ENCODE results near the gene CNBP. TPM values are rescaled to one million over a fixed set of nuclear protein-coding genes. Genes with fewer than 3 reads are reported as not detected.

The CNBP gene
- total and polyA plus RNA-seq, 10 of the 15 experiments (the other 5 are each of a cell fraction or from before 2014, with no cell fraction given): 300 to 719 (median 439) TPM

DNA sequence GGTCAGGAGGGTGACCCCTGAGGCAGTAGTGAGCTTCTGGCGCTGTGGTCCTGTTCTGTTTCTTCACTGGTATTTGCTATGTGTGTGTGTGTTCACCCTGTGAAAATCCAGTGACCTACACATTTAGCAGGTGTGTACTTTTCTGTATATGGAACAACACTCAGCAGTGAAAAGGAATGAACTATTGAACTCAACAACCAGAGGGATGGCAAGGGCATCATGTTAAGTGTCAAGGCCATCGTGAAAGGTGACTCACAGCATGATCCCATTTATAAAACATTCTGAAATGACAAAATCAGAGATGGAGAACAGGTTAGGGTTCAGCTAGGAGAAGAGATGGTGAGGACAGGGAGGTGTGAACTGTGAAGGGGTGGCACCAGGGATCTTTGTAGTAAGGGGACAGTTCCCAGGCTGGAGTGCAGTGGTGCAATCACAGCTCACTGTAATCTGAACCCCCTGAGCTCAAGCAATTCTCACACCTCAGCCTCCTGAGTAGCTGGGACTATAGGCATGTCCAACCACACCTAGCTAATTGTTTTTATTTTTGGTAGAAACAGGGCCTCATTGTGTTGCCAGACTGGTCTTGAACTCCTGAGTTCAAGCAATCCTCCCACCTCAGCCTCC lies 52.1 kb downstream of the CNBP start:
- FAIRE-seq (no peak), DNase-seq (ENCODE audit: low read depth, low spot score) (no peak), ATAC-seq (no peak)
- peaks cover 17 to 23% of the 10 kb centered on the region in 2 experiments; a peak in 3 of 4 replicates for H3K36me3 ChIP-seq (ENCODE audit: control insufficient read depth in 2 of 2, insufficient read depth in 2 of 2, low read length in 1 of 2)
- no peak overlapping the region for H2AFZ ChIP-seq (ENCODE audit: control insufficient read depth, low read depth, low read length)
- ChIA-PET SMC1A (ENCODE audit: uncharacterized antibody, unreplicated experiment) (interaction anchor here (0.9 to 2.1 kb wide), 2 partner anchors 10 to 14 kb away, joined by 3 to 5 read pairs; partner anchors contain the start of gene RAB43), RAD21 (ENCODE audit: unreplicated experiment) (interaction anchor here (1.6 kb wide), 1 partner anchor 78 kb away, joined by 4 read pairs; no protein-coding TSS in a partner anchor), CTCF (interaction anchor here (0.6 kb wide), 1 partner anchor 78 kb away, joined by 3 read pairs; no protein-coding TSS in a partner anchor), POLR2A (interaction anchor here (0.5 kb wide), 1 partner anchor 213 kb away, joined by 6 read pairs; no protein-coding TSS in a partner anchor)
- no peaks in the 10 kb centered on the region for H3K27me3 ChIP-seq (replicated peaks in 1 of 2; ENCODE audit: control insufficient read depth in 2 of 2, insufficient read depth in 2 of 2, low read length in 1 of 2)
- H3K4me1 ChIP-seq (ENCODE audit: control insufficient read depth, insufficient read depth, low read length): no peaks in the 10 kb centered on the region
- H4K20me1 ChIP-seq (ENCODE audit: control insufficient read depth, insufficient read depth): no peaks in the 10 kb centered on the region
- H3K27ac ChIP-seq (ENCODE audit: control insufficient read depth, insufficient read depth): no peak overlapping the region
- intact Hi-C loops (cut with micrococcal nuclease; ENCODE audit: unreplicated experiment) (no loop called here), in situ Hi-C loops (cut with MboI) (no loop called here)
- no peaks in the 10 kb centered on the region for H3K9me3 ChIP-seq (replicated peaks; ENCODE audit: control insufficient read depth, insufficient read depth, low read length)
- no peak overlapping the region for H3K4me3 ChIP-seq
- no TSS peak for BruUV-seq (replicated peaks)
- no peaks in the 10 kb centered on the region for H3K79me2 ChIP-seq (ENCODE audit: control insufficient read depth, insufficient read depth, low read length)
- WGBS (ENCODE audit: insufficient coverage, insufficient replicate concordance, low lambda C conversion rate, missing lambda C conversion rate): 95% methylated on average over 2 of the region's 2 CpGs
- H3K9ac ChIP-seq (ENCODE audit: control insufficient read depth, insufficient read depth, low read length): no peak overlapping the region
- H3K4me2 ChIP-seq (ENCODE audit: control insufficient read depth, insufficient read depth): no peak overlapping the region
- TF ChIP-seq HCFC1 (IDR thresholded peaks at IDR 0.05; ENCODE audit: low read length) (no peak), NFYB (IDR thresholded peaks at IDR 0.05; ENCODE audit: insufficient read depth, low read depth, low read length) (no peak), RFX5 (IDR thresholded peaks at IDR 0.05; ENCODE audit: low read depth, low read length) (no peak), SKIL (IDR thresholded peaks at IDR 0.05; ENCODE audit: low read depth, poor library complexity, severe bottlenecking) (no peak), POLR2A (IDR thresholded peaks at IDR 0.05; ENCODE audit: low read depth, low read length) (no peak), RUNX3 (IDR thresholded peaks at IDR 0.05; ENCODE audit: low read length) (no peak), MYC (IDR thresholded peaks at IDR 0.05; ENCODE audit: insufficient read depth, insufficient read length, insufficient replicate concordance, low read length, severe bottlenecking) (no peak), ELK1 (IDR thresholded peaks at IDR 0.05; ENCODE audit: low read depth, low read length) (no peak), ZBTB33 (IDR thresholded peaks at IDR 0.05) (no peak), BMI1 (IDR thresholded peaks at IDR 0.05; ENCODE audit: borderline replicate concordance) (no peak), SMAD1 (IDR thresholded peaks at IDR 0.05; ENCODE audit: low read depth, partially characterized antibody) (no peak), HDAC2 (IDR thresholded peaks at IDR 0.05) (no peak), LARP7 (IDR thresholded peaks at IDR 0.05) (no peak), TARDBP (IDR thresholded peaks at IDR 0.05; ENCODE audit: borderline replicate concordance) (no peak)
- TF ChIP-seq, protein P1, sequence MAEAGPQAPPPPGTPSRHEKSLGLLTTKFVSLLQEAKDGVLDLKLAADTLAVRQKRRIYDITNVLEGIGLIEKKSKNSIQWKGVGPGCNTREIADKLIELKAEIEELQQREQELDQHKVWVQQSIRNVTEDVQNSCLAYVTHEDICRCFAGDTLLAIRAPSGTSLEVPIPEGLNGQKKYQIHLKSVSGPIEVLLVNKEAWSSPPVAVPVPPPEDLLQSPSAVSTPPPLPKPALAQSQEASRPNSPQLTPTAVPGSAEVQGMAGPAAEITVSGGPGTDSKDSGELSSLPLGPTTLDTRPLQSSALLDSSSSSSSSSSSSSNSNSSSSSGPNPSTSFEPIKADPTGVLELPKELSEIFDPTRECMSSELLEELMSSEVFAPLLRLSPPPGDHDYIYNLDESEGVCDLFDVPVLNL (IDR thresholded peaks at IDR 0.05; ENCODE audit: low read depth, low read length): no peak

Data from GM12878 (cell line).